Esophagus muscularis mucosa (tissue), 4 donors: ENCODE measurements around the gene PPARA. TPM values are rescaled to one million over a fixed set of nuclear protein-coding genes. Genes with fewer than 3 reads are reported as not detected.

Experiments used
- DNase-seq: peaks from one replicate; pipeline ENCODE4 v3.0.0-alpha.2; 2017; ENCODE audit errors: extremely low spot score
- H3K27ac ChIP-seq, 4 donors: fragments of 200-600 bp; sonication (generic); replicated peaks in 1 of 4; 1 replicate in 3 of 4; 2 replicates in 1 of 4; pipeline ENCODE4 v1.5.1; 2016 to 2019; ENCODE audit warnings: mild to moderate bottlenecking in 1 of 4
- H3K27me3 ChIP-seq, 4 donors: fragments of 200-600 bp; sonication (generic); one replicate each; pipeline versions ENCODE4 v1.5.1 to v1.6.0; 2016 to 2019
- H3K36me3 ChIP-seq, 4 donors: fragments of 200-600 bp; sonication (generic); one replicate each; pipeline ENCODE4 v1.5.1; 2016 to 2019
- H3K4me1 ChIP-seq, 4 donors: fragments of 200-600 bp; sonication (generic); one replicate each; pipeline ENCODE4 v1.5.1; 2016 to 2019
- H3K4me3 ChIP-seq, 4 donors: fragments of 200-600 bp; sonication (generic); 1 replicate in 2 of 4; 2 replicates in 2 of 4; pipeline ENCODE4 v1.5.1; 2016 to 2019; ENCODE audit warnings: mild to moderate bottlenecking in 4 of 4, moderate library complexity in 1 of 4
- H3K9me3 ChIP-seq, 4 donors: fragments of 200-600 bp; sonication (generic); 1 replicate in 3 of 4; 2 replicates in 1 of 4; pipeline ENCODE4 v1.5.1; 2016 to 2019
- EP300 ChIP-seq: sonication (generic); formaldehyde crosslinking; IDR thresholded peaks from one replicate; pipeline ENCODE4 v1.6.1; 2017; ENCODE audit warnings: antibody characterized with exemption
- POLR2A ChIP-seq: fragments of 450-650 bp; IDR thresholded peaks from one replicate; pipeline ENCODE4 v1.6.1; 2017; ENCODE audit warnings: antibody characterized with exemption, moderate library complexity, mild to moderate bottlenecking, low read depth
- POLR2AphosphoS5 ChIP-seq, 2 donors: sonication (generic); formaldehyde crosslinking; IDR thresholded peaks; one replicate each; pipeline ENCODE4 v1.6.1; 2017; ENCODE audit warnings: antibody characterized with exemption in 2 of 2
- WGBS: methylation state at CpG from one replicate; pipeline ENCODE4 v1.1.5; 2018; 5-methylcytosine and 5-hydroxymethylcytosine counted together
- intact Hi-C: fragments of 100-400 bp; cut with DNase I; formaldehyde crosslinking; loops from one replicate; pipeline ENCODE4 v1.15.1; 2023
- total RNA-seq, 4 donors: library from RNA; depleted of rRNA; stranded (reverse); fragments of >200 nt; gene quantifications; one replicate each; pipeline versions ENCODE4 v1.1.0 to v1.2.1, GENCODE V29; 2016
- TF ChIP-seq, protein P1 (sequence below), 3 experiments: fragments of 200-600 bp in 2 of 3; fragments of 450-650 bp in 1 of 3; sonication (generic) in 2 of 3; IDR thresholded peaks; one replicate each; pipeline ENCODE4 v1.5.1; 2017 to 2019; ENCODE audit warnings: antibody characterized with exemption in 3 of 3, mild to moderate bottlenecking in 2 of 3, moderate library complexity in 1 of 3

The PPARA gene
- total RNA-seq, 4 donors from 2014 or later, result 17.0 to 50.9 (median 26.8) TPM

GRCh38 chr22:46104170-46104880, 46.0 kb upstream of the PPARA start:
- WGBS, result 93% methylated on average over 3 of the region's 40 CpGs
- Histone ChIP-seq H3K27me3 (no peaks in the 10 kb centered on the region), H3K27ac (peak overlapping the region; percentile 77 to 85 (median 81)), H3K4me3 (no peak overlapping the region), H3K9me3 (no peaks in the 10 kb centered on the region), H3K36me3 (peaks cover 36 to 92% (median 77%) of the 10 kb centered on the region in 4 donors), H3K4me1 (peaks cover 91 to 100% (median 98%) of the 10 kb centered on the region in 4 donors)
- DNase-seq, result no peak
- no peak for TF ChIP-seq EP300
- TF ChIP-seq POLR2A, result no peak
- no peak for TF ChIP-seq POLR2AphosphoS5 (IDR thresholded peaks at IDR 0.05)
- TF ChIP-seq, protein P1, sequence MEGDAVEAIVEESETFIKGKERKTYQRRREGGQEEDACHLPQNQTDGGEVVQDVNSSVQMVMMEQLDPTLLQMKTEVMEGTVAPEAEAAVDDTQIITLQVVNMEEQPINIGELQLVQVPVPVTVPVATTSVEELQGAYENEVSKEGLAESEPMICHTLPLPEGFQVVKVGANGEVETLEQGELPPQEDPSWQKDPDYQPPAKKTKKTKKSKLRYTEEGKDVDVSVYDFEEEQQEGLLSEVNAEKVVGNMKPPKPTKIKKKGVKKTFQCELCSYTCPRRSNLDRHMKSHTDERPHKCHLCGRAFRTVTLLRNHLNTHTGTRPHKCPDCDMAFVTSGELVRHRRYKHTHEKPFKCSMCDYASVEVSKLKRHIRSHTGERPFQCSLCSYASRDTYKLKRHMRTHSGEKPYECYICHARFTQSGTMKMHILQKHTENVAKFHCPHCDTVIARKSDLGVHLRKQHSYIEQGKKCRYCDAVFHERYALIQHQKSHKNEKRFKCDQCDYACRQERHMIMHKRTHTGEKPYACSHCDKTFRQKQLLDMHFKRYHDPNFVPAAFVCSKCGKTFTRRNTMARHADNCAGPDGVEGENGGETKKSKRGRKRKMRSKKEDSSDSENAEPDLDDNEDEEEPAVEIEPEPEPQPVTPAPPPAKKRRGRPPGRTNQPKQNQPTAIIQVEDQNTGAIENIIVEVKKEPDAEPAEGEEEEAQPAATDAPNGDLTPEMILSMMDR (IDR thresholded peaks at IDR 0.05), result no peak
- intact Hi-C loops, result no loop called here

DNA sequence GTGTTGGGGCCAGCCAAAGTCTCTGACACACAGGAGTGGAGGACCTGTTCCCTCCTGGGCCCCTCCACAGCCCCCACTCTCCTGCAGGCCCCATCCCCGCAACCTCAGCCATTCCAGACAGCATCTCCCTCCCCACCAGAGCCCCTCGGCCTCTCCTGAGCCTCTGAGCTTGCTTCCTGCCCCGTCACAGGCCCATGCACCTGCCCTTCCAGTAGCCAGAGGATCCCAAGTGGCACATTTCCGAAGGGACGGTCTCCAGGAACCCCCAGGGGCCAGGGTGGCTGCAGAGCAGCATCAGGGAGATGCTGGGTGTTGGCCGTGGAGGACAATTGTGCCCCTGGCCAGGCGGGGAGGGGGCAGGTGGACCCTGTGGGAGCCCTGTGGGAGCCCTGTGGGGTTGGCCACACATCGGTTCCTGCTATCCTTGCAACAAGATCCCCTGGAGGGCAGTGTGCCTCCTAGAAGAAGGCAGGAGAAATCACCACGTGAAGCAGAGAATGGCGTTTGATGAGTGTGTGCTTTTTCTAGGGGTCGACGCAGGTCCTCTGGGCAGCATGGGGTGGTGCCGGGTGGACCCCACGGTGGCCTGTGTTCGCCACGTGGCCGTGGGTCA, 45.3 kb upstream of the PPARA start:
- intact Hi-C loops, result no loop called here
- peak overlapping the region; percentile 77 to 85 (median 81) for H3K27ac ChIP-seq
- H3K36me3 ChIP-seq, result peaks cover 42 to 92% (median 77%) of the 10 kb centered on the region in 4 donors

DNA sequence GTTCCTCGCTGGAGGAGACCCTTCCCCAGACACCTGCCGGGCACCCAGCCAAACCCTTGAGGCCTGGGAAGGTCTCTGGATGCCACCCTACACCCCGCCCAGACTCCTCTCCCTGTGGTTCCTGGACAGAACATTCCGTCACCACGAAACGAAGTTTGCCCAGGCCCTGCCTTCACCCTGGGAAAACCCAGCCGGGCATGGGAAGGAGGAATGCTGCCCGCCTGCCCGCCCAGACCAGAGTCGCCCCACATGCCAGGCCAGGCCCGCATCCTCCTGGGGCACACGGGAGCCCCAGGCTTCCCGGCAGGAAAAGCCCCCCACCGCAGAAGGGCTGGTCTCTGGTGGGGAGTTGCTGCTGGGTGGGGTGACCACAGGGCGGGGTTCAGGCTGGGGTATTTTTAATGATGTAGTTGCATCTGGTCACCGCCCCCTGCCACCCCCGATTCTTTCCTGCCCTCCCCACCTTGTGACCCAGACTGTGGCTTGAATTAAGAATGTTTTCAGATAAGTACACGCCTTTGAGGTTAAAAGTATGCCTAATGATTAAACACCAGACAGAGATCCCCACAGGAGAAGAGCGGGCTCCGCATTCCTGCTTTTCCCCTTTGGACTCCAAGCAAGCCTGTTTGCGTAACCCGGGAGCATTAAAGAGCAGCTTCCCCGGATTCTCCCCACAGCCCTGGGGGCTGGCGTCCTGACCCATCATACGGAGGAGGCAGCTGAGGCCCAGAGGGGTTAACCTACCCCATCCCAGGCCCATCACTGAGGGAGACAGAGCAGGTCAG, 44.6 kb upstream of the PPARA start:
- H3K27ac ChIP-seq, result peak overlapping the region; percentile 77 to 85 (median 81)
- H3K36me3 ChIP-seq, result peaks cover 45 to 92% (median 77%) of the 10 kb centered on the region in 4 donors
- no peaks in the 10 kb centered on the region for H3K9me3 ChIP-seq
- peak in 1 of 2 donors; percentile 51 for TF ChIP-seq POLR2AphosphoS5 (IDR thresholded peaks at IDR 0.05)
- TF ChIP-seq POLR2A, result no peak
- 62% methylated on average over 17 of the region's 25 CpGs for WGBS
- intact Hi-C loops, result no loop called here
- no peak overlapping the region for H3K4me3 ChIP-seq
- peaks cover 94 to 100% (median 99%) of the 10 kb centered on the region in 4 donors for H3K4me1 ChIP-seq
- H3K27me3 ChIP-seq, result no peaks in the 10 kb centered on the region
- DNase-seq, result no peak

More for the DNA sequence above, 45.3 kb upstream of the PPARA start:
- H3K4me1 ChIP-seq, result peaks cover 94 to 100% (median 98%) of the 10 kb centered on the region in 4 donors
- DNase-seq, result no peak
- H3K27me3 ChIP-seq, result no peaks in the 10 kb centered on the region
- TF ChIP-seq EP300, result no peak
- TF ChIP-seq, protein P1 (IDR thresholded peaks at IDR 0.05), result no peak
- no peak for TF ChIP-seq POLR2AphosphoS5 (IDR thresholded peaks at IDR 0.05)
- no peak for TF ChIP-seq POLR2A
- 79% methylated on average over 10 of the region's 17 CpGs for WGBS
- H3K4me3 ChIP-seq, result no peak overlapping the region
- no peaks in the 10 kb centered on the region for H3K9me3 ChIP-seq

DNA sequence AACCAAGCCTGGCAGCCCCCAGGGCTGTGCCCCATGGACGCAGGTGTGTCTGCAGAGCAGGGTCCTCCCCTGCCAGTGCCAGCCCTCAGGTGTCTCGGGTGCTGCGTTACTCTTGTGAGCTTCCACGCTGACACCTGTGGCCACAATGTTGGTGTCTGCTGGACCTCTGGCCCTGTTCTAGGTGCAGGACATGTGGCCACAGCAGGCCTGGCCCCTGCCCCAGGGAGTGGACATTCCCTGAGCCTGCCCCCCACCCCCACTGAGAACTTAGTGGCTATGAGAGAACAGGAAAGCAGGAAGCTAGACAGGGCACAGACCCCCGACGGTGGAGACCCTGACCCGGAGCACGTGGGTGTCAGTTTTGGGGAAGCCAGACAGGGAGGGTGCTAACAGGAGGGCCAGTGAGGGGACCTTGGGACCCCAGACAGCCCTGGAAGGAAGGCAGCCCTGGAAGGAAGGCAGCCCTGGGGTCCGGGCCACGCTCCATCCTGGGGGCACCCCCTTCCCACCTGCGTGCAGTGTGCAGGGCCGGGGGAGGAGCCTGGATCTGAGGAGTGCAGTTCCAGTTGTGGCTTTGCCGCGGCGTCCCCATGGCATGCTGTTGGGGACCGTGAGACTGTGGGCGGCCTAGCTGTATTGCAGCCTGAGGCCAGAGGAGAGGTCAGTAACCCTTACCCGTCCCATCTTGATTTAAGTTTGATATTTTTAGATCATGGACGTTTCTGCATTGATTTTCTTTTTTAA, 43.9 kb upstream of the PPARA start:
- Histone ChIP-seq H3K4me1 (peaks cover 95 to 100% (median 99%) of the 10 kb centered on the region in 4 donors), H3K27me3 (no peaks in the 10 kb centered on the region), H3K9me3 (no peaks in the 10 kb centered on the region), H3K36me3 (peaks cover 40 to 90% (median 74%) of the 10 kb centered on the region in 4 donors), H3K4me3 (no peak overlapping the region), H3K27ac (peak overlapping the region; percentile 77 to 85 (median 81))
- TF ChIP-seq POLR2A, result no peak
- TF ChIP-seq EP300, result no peak
- TF ChIP-seq, protein P1 (IDR thresholded peaks at IDR 0.05), result no peak
- TF ChIP-seq POLR2AphosphoS5 (IDR thresholded peaks at IDR 0.05), result peak in 1 of 2 donors; percentile 3
- intact Hi-C loops, result no loop called here
- DNase-seq, result no peak
- 59% methylated on average over 9 of the region's 19 CpGs for WGBS
